Stimulated activated CD4-positive, alpha-beta T cell treated with anti-CD3 and anti-CD28 coated beads, Interleukin-12 subunit alpha, Interleukin-12 subunit beta, amount 100 ng/mL, for 24 hours (primary cell): ENCODE results near the gene STBD1.
"Not testable (repeated sequence)": the region's sequence is repeated elsewhere in the genome, so short reads cannot be mapped to it uniquely, and the experiment has no call there.

ENCODE experiments used
- DNase-seq, 2 experiments: peaks; one replicate each; pipeline ENCODE4 v3.0.0-alpha.2; 2020; ENCODE audit warnings: low read depth in 2 of 2

Gene STBD1

DNA sequence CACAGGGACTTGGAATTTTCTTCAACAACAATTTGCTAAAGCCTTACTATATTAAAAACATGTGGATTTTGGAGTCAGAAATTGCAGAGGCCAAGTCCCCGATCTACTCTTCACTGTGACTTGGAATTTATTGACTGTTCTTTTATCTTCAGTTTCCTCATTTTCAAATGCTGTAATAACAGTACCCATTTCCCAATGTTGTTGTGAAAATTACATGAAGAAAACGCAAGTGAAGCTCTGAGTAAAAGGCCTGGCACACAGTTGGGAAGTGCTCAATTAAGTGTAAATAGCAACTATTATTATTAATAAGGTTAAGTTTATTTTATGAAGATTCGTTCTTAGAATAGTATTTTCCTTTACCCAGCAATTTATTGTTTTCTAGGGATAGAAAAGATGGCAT, 15.7 kb downstream of the STBD1 start:
- no peak for DNase-seq

- no peak for DNase-seq
Measured at GRCh38 chr4:76325072-76325471, 18.5 kb downstream of the STBD1 start.

DNA sequence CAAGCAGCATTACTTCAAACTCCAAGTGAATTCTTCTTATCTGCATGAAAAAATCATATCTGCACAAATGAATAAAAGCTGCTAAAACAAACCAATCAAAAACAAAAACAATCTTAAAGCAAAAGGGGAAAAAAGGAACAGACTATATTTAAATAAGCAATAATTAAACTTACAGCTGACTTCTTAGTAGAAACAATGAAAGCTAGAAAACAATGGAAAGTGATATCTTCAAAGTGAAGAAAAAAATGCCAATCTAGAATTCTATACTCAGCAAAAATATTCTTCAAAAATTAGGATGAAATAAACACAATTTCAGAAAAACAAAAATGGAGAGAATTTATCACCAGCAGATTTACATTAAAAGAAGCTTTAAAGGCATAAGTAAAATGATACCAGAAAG, 20.0 kb downstream of the STBD1 start:
- DNase-seq: no peak

DNA sequence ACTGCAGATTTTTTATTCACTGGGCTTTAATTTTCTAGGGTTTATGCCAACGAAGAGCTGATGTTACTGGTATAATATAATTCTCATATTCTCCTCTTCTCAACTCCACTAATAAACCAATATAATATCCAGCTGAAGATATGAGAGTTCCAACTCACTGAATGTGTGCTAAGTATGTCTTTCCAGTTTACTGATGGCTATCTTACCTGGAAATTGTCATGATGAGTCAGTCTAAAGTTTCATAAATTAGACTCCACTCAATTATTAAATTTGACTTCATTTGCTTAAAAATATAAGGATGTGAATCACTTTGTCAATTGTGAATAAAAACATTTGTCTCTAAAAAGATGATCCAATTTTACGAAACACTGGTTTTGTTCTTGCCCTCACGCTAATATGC, 28.4 kb downstream of the STBD1 start:
- DNase-seq: no peak

GRCh38 chr4:76339364-76339763, 32.8 kb downstream of the STBD1 start:
- DNase-seq: no peak

DNA sequence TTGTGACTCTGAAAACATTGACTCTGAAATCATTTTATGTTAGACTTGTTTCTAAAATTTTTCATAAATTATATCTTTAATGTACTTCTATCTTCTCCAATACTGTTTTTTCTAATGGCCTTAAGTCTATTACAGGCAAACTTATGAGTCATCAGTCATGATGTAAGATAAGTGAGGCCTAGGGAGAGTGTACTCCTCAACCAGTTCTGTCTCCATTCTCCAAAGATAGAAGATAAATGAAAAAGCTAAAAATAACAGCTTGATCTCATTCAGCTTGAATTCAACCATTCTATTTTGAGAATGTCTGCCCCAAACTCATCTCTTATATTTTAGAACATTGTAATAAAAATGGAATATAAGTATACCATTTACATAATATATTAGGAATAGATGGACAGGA, 34.5 kb downstream of the STBD1 start:
- DNase-seq: no peak

DNA sequence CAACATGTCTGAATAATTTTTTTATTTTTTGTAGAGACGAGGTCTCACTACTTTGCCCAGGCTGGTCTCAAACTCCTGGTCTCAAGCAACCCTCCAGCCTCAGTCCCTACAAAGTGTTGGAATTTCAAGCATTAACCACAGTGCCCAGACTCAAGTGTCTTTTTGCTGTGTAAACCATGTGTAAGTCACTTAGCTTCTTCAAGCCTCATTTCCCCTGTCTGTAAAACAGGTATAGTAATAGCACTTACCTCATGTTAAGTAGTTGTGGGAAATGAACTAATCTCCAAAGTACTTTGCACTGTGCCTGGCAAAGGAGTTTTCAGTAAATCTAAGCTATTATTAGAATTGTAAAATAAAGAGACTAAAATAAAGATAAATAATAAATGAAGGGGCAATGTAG, 35.7 kb downstream of the STBD1 start:
- no peak for DNase-seq

- no peak for DNase-seq
Measured at GRCh38 chr4:76342803-76343202, 36.3 kb downstream of the STBD1 start.

DNA sequence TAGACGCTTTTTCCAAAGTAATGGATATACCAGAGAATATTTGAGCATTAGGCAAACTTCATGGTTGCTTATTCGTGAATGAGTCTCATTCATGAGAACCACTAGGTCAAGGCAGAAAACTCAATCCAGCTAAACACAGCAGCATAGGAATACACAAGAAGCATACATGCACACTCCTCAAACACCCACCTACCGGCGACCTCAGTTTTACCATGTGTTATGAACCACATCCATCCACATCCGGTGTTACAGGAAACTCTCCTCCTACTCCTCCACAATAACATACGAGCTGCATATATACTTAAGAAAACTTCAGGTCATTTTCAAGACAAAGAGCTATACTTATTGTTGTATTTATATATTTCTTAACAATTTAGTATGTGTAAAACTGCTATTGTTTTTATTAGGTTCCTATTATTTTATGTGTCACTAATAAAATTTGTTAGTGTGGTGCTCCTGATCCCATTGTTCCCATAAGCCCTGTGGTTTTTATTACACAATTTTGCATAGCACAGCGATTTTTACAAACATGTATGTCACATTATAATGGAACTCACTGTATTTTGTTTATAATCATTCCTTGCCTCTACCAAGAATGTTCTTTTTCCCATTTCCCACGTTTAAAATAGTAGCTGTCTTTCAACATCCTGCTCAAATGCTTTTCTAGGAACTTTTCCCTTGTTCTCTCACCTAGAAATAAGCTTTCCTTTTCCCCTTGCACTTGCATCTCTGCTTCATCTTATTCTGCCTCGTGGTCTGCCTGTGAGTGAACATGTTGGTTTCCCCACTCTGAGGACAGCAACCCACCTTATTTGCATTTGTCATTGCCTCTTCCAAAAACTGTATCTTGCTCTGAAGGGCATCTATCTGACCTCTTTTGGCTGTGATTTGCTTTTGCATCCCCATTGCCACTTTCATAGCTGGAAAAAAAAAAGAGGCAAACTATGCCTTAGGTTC, 48.3 kb downstream of the STBD1 start:
- DNase-seq: no peak

DNA sequence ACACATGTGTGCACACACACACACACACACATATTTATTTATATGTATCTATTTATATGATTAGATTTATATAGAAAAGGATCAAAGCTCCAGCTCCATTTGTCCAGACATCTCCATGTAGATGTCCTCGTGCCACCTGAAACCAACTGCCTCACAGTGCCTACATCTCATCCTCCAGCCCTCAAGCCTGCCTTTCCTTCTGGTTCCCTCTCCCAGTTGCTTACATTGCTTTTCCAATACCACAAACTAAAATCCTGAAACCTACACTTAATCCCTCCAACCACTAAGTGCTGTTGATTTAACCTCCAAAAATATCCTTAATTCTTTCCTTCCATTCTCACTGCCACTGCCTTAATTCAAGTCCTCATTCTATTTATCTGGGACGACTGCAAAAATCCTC, 51.4 kb downstream of the STBD1 start:
- no peak for DNase-seq

- not testable (repeated sequence) for DNase-seq
Measured at GRCh38 chr4:76359881-76360466, 53.4 kb downstream of the STBD1 start.
